GM19455 (cell line): Measurements from ENCODE around the gene NIBAN1.
A peak's percentile ranks its signal among the peaks of the same experiment; 100 is the strongest.
"Not testable (repeated sequence)": the region's sequence is repeated elsewhere in the genome, so short reads cannot be mapped to it uniquely, and the experiment has no call there.

Source experiments
- ATAC-seq: cut with Tn5 transposase; IDR thresholded peaks from one replicate; pipeline ENCODE4 v1.9.1; 2021; ENCODE audit not compliant: unreplicated experiment

NIBAN1 gene

DNA sequence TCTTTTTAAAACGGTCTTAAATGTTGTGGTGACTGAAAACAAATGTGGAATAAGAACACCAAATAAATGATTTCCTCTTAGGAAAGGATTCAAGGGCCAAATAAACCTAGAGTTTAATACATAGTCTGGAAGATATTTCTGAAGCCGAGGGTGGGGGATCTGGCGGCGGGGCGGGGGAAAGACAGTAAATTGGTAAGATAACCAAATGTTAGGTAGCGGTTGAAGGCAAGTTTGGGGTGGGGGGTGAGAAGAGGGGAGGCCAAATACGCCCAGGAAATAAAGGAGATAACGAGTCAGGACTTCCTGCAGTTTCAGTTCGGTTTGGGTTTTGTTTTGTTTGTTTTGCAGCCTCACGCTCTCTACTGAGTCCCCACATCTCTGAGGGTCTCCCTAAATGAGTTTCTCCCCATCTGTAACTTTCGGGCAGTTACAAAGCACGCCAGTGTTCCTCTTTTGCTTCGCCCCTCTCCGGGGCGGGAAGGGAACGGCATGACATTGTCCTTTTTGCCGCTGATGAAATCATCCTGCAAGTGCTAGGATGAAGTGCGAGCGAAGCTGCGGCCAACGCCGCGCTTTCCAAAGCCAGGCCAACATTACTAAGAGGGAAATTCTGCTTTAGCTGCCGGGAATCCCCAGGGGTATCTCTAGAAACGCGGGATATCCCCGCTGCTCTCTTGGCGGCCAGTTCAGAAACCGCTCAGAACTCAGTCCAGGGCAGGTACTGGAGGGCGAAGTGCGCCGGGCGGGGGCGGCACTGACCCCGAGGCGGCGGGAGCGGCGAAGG lies 844 bp downstream of the NIBAN1 start:
- peak; percentile 62 for ATAC-seq

- ATAC-seq, result no peak
Observed at GRCh38 chr1:184972315-184973055, 1.8 kb downstream of the NIBAN1 start.

GRCh38 chr1:184971522-184972265 lies 2.6 kb downstream of the NIBAN1 start:
- ATAC-seq, result no peak

- ATAC-seq, result no peak
Observed at GRCh38 chr1:184970691-184971161, 3.6 kb downstream of the NIBAN1 start.

DNA sequence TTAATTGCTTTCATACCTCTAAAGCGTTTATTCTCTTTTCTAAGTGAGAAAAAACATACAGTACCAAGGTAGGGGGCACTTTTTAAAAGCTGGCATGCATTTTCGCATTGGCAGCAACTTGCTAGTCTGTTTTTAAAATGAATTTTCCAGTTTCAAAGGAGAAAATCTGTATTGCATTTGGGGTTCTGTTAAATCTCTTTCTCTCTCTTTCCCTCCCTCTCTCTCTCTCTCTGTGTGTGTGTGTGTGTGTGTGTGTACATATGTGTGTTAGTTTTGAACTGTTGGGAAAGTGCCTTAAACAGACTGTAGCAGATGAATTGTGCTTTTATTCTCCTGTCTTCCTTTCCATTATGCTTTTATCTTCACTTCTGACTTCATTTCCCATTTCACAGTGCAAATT lies 7.3 kb downstream of the NIBAN1 start:
- no peak for ATAC-seq

- ATAC-seq, result no peak
Observed at GRCh38 chr1:184965944-184966860, 8.1 kb downstream of the NIBAN1 start.

GRCh38 chr1:184965439-184965838 lies 8.9 kb downstream of the NIBAN1 start:
- ATAC-seq, result no peak

DNA sequence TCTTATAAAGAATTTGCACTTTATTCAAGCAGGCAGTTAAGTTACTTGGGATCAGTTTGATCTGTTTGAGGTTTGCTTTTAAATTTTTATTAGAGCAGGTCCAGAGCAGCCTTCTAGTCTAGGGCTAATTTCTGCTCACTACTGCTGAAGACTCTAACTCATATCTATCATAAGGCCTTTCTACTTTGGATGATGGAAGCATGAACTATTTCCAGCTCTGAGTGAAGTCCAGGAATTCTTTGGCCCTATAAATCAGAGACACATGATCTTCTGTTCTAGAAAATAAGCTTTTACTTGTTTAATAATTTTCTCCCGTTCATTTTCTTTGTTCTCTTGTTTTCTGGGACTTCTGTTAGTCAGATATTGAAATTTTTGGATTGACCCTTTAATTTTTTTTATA lies 14.7 kb downstream of the NIBAN1 start:
- ATAC-seq, result no peak

- ATAC-seq, result no peak
Observed at GRCh38 chr1:184958554-184959353, 15.6 kb downstream of the NIBAN1 start.

GRCh38 chr1:184957901-184958300 lies 16.4 kb downstream of the NIBAN1 start:
- not testable (repeated sequence) for ATAC-seq

- ATAC-seq, result no peak
Observed at GRCh38 chr1:184956999-184957700, 17.2 kb downstream of the NIBAN1 start.

GRCh38 chr1:184954232-184954995 lies 19.9 kb downstream of the NIBAN1 start:
- no peak for ATAC-seq

DNA sequence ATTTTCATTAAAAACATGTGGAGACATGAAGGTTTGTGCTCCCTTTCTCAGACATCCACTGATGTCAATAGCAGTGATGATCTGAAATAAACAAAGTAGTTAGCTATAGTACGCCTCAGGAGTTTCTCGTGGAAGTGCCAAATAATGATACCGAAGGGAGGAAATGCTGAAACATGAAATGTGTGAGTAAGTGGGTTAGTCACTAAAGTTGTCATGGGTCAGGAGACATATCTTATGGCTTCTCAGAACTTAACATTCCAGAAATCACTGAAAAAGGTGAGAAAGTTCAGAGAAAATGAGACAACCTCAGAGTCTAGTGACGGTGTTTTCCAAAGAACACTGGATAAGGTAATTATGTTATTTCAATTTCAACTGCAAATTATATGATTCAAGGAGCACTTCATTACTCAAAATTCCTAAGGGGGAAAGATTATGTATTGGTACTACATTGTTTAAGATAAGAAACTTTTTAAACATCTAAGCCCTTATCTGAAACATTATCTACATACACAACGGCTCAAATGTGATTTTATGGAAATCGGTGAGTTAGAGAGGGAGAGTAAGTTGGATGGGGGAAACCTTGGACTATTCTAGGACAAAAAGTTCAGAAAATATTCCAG lies 20.6 kb downstream of the NIBAN1 start:
- ATAC-seq, result no peak

DNA sequence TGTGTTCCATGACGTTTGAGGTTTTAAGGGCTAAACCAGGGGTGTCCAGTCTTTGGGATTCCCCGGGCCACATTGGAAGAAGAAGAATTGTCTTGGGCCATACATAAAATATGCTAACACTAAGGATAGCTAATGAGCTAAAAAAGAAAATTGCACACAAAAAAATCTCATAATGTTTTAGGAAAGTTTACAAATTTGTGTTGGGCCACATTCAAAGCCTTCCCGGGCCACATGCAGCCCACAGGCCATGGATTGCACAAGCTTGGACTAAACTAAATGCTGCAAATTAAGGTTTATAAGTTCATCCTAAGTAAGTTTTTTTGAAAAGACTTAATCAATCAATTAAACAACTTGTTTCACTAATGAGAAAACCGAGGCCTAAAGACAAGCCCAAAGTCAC lies 21.9 kb downstream of the NIBAN1 start:
- no peak for ATAC-seq

DNA sequence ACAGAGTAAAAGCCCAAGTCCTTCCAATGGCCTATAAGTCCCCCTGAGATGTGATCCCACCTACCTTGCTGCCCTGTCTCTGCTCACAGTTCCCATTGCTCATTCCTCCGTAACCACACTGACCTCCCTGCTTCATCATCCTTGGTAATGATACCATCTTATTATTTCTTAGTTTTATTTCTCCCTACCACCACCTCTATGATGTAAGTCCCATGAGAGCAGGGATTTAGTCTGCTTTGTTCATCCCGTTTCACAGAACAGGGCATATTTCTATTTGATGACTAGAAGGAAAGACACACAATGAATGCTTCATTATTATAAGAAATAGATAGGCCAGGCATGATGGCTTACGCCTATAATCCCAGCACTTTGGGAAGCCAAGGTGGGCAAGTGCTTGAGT lies 22.5 kb downstream of the NIBAN1 start:
- no peak for ATAC-seq

GRCh38 chr1:184950906-184951305 lies 23.4 kb downstream of the NIBAN1 start:
- ATAC-seq, result no peak

- ATAC-seq, result no peak
Observed at GRCh38 chr1:184950227-184950626, 24.1 kb downstream of the NIBAN1 start.
